ENCODE data around the gene CDH18.

GRCh38 chr5:19782566-19782965, 205.4 kb downstream of the CDH18 start:
- TF ChIP-seq CTCF (IDR thresholded peaks at IDR 0.05; ENCODE audit: low read length), result no peak
- no peak for TF ChIP-seq EZH2 (IDR thresholded peaks at IDR 0.05; ENCODE audit: borderline replicate concordance, low read length)

Measured in OCI-LY1 (cell line).